ENCODE data around the gene WWOX.
A peak's percentile ranks its signal among the peaks of the same experiment; 100 is the strongest.

WWOX gene

GRCh38 chr16:79089735-79090284, 990.4 kb downstream of the WWOX start:
- Histone ChIP-seq H3K4me3 (no peak overlapping the region), H3K27ac (no peak overlapping the region)
- no peak for DNase-seq (ENCODE audit: low spot score)
- TF ChIP-seq CTCF (IDR thresholded peaks at IDR 0.05) = no peak

- no peak for TF ChIP-seq CTCF (IDR thresholded peaks at IDR 0.05)
- DNase-seq (ENCODE audit: low spot score) = no peak
- Histone ChIP-seq H3K4me3 (no peak overlapping the region), H3K27ac (no peak overlapping the region)
Measured at GRCh38 chr16:79090966-79091365, 991.5 kb downstream of the WWOX start.

GRCh38 chr16:79092846-79093245, 993.4 kb downstream of the WWOX start:
- no peak overlapping the region for H3K27ac ChIP-seq
- no peak for TF ChIP-seq CTCF (IDR thresholded peaks at IDR 0.05)
- DNase-seq (ENCODE audit: low spot score) = no peak
- no peak overlapping the region for H3K4me3 ChIP-seq

- no peak overlapping the region for H3K4me3 ChIP-seq
- DNase-seq (ENCODE audit: low spot score) = no peak
- no peak overlapping the region for H3K27ac ChIP-seq
- no peak for TF ChIP-seq CTCF (IDR thresholded peaks at IDR 0.05)
Measured at GRCh38 chr16:79093554-79093967, 994.1 kb downstream of the WWOX start.

GRCh38 chr16:79096246-79096645, 996.8 kb downstream of the WWOX start:
- no peak overlapping the region for H3K4me3 ChIP-seq
- TF ChIP-seq CTCF (IDR thresholded peaks at IDR 0.05) = no peak
- no peak for DNase-seq (ENCODE audit: low spot score)
- H3K27ac ChIP-seq = no peak overlapping the region

GRCh38 chr16:79097166-79097565, 997.7 kb downstream of the WWOX start:
- no peak for DNase-seq (ENCODE audit: low spot score)
- Histone ChIP-seq H3K4me3 (peak overlapping the region; percentile 6), H3K27ac (no peak overlapping the region)
- no peak for TF ChIP-seq CTCF (IDR thresholded peaks at IDR 0.05)

GRCh38 chr16:79097771-79098170, 998.3 kb downstream of the WWOX start:
- Histone ChIP-seq H3K27ac (no peak overlapping the region), H3K4me3 (no peak overlapping the region)

More at GRCh38 chr16:79097771-79098170, 998.3 kb downstream of the WWOX start:
- DNase-seq (ENCODE audit: low spot score) = peak; percentile 28
- no peak for TF ChIP-seq CTCF (IDR thresholded peaks at IDR 0.05)

All from coronary artery (tissue), 2 donors.